Central memory CD8-positive, alpha-beta T cell (primary cell): ENCODE results near the gene C17orf58.
"Not testable (repeated sequence)": the region's sequence is repeated elsewhere in the genome, so short reads cannot be mapped to it uniquely, and the experiment has no call there.

Source experiments
- ATAC-seq: fragments of 150-1000 bp; cut with Tn5 transposase; replicated peaks from 2 replicates; pipeline ENCODE4 v1.10.0; 2022; ENCODE audit warnings: mild to moderate bottlenecking, moderate FRiP score, moderate number of reproducible peaks; ENCODE audit not compliant: poor library complexity, severe bottlenecking; ENCODE audit errors: extremely low read depth
- DNase-seq, 2 donors: peaks; one replicate each; pipeline ENCODE4 v3.0.0; 2021; ENCODE audit warnings: low spot score in 2 of 2
- H3K27ac Mint-ChIP-seq: one replicate; pipeline ENCODE4 v1.8.0; 2022; ENCODE audit warnings: low read depth, mild to moderate bottlenecking, moderate library complexity, mixed read lengths
- H3K27me3 Mint-ChIP-seq: one replicate; pipeline ENCODE4 v1.8.0; 2022; ENCODE audit warnings: mixed read lengths
- H3K36me3 Mint-ChIP-seq: one replicate; pipeline ENCODE4 v1.8.0; 2022; ENCODE audit warnings: mild to moderate bottlenecking, moderate library complexity, mixed read lengths; ENCODE audit not compliant: insufficient read depth
- H3K4me1 Mint-ChIP-seq: one replicate; pipeline ENCODE4 v1.8.0; 2022; ENCODE audit warnings: mixed read lengths
- H3K4me3 Mint-ChIP-seq: one replicate; pipeline ENCODE4 v1.8.0; 2022; ENCODE audit warnings: mild to moderate bottlenecking, moderate library complexity, mixed read lengths
- H3K9me3 Mint-ChIP-seq: one replicate; pipeline ENCODE4 v1.8.0; 2022; ENCODE audit warnings: mixed read lengths

The C17orf58 gene

DNA sequence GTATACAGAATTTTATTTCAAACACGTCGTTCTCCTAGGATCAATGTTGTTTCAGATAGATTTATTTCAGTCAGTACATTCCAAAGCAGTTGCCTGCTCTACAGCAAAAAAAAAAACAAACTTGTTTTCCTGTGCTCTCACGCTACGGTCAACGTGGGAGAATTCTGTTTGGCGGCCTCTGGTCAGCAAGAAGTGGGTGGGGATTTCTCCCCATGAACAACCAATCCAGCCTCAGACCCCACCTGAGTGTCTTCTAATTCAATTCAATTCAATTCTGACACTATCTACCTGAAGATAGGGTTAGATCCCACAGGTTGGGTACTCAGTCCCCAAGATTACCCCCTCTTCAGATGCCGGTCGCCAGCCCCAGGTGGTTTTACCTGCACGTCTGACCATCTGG lies 22.1 kb downstream of the C17orf58 start:
- ATAC-seq (no peak), DNase-seq (no peak)
- no peak overlapping the region for H3K27ac Mint-ChIP-seq
- H3K36me3 Mint-ChIP-seq = peaks cover 32% of the 10 kb centered on the region
- no peaks in the 10 kb centered on the region for H3K9me3 Mint-ChIP-seq
- no peaks in the 10 kb centered on the region for H3K4me1 Mint-ChIP-seq
- H3K27me3 Mint-ChIP-seq = no peaks in the 10 kb centered on the region
- H3K4me3 Mint-ChIP-seq = no peak overlapping the region

DNA sequence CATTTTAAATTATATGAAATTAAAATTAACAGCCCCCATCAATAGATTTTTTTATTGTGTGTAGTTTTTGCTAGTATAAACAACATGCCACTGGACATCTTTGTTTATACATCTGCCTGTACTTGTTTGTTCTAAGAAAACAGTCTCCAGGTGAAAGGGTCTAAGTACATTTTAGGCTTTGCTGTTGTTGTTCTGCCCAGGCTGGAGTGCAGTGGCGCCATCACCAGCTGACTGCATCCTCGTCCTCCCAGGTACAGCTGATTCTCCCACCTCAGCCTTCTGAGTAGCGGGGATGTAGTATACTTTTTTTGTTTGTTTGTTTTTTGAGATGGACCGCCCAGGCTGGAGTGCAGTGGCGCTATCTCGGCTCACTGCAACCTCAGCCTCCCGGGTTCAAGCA lies 25.5 kb downstream of the C17orf58 start:
- Mint-ChIP-seq H3K4me1 (no peaks in the 10 kb centered on the region), H3K9me3 (no peaks in the 10 kb centered on the region), H3K36me3 (peaks cover 35% of the 10 kb centered on the region), H3K27me3 (no peaks in the 10 kb centered on the region), H3K27ac (no peak overlapping the region), H3K4me3 (no peak overlapping the region)
- ATAC-seq (no peak), DNase-seq (no peak)

DNA sequence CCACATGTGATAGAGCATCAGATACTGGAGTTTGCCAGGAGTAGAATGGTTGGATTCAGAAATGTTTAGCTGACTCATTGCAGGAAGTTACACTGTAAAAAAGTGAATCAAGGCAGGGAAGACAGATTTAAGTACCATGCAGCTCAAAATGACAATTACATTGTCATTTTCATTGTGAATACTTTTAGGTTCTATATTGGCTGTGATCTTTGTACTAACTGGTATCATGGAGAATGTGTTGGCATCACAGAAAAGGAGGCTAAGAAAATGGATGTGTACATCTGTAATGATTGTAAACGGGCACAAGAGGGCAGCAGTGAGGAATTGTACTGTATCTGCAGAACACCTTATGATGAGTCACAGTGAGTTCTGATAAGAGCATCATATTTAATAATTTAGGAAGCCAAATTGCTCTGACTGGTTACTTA lies 33.1 kb downstream of the C17orf58 start:
- H3K27ac Mint-ChIP-seq, H3K4me1 Mint-ChIP-seq, H3K27me3 Mint-ChIP-seq, H3K9me3 Mint-ChIP-seq, H3K4me3 Mint-ChIP-seq: not testable (repeated sequence)
- H3K36me3 Mint-ChIP-seq = peaks cover 54% of the 10 kb centered on the region
- peak; percentile 43 to 58 for DNase-seq
- ATAC-seq = peak; percentile 82

DNA sequence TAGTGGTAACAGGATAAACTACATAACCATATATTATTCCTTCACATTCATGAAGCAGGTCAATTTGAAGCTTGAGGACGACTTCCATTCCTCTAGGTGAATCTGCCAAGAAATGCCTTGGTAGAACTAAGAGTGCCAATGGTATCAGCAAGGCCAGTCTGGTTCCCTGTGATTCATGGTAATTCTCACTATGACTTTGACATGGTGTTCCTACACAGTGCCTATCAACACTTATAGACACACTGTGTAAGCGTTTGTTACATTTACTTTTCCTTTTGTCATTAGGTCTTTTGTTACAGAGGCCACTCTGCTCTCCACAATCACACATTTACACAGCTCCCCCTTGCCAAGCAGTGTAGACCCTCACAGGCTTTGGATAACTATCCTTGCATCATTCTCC lies 34.1 kb downstream of the C17orf58 start:
- H3K27ac Mint-ChIP-seq, H3K4me1 Mint-ChIP-seq, DNase-seq, H3K4me3 Mint-ChIP-seq, H3K9me3 Mint-ChIP-seq, ATAC-seq, H3K27me3 Mint-ChIP-seq: not testable (repeated sequence)
- peaks cover 55% of the 10 kb centered on the region for H3K36me3 Mint-ChIP-seq

DNA sequence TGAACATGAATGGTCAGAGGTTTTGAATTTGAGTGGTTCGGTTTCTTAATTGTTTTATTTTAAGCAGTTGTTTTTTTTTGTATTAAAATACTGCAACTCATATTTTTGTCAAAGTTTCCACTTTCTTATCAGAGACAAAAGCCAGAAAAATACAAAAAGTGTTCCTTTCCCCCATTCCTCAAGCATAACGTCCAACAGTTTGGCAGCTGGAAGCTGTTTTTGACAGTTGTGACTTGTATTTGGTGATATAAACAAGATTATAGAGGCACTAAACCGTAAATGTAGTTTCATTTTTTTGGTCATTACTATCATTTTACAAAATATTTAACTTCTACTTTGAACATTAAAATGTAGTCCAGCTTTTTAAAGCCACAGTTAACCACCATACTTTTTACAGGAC lies 36.0 kb downstream of the C17orf58 start:
- not testable (repeated sequence) for ATAC-seq, H3K4me3 Mint-ChIP-seq, H3K27me3 Mint-ChIP-seq, H3K4me1 Mint-ChIP-seq, H3K9me3 Mint-ChIP-seq, H3K27ac Mint-ChIP-seq, DNase-seq
- peaks cover 54% of the 10 kb centered on the region for H3K36me3 Mint-ChIP-seq

DNA sequence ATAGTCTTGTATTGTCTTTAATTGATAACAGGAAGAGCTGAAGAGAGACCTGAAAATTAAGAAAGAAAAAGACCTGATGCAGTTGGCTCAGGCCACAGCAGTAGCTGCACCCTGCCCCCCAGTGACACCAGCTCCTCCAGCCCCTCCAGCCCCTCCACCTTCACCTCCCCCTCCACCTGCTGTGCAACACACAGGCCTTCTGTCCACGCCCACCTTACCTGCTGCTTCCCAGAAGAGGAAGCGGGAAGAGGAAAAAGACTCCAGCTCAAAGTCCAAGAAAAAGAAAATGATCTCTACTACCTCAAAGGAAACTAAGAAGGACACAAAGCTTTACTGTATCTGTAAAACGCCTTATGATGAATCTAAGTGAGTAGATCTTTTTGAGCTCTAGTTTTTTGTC lies 36.8 kb downstream of the C17orf58 start:
- no peak for ATAC-seq
- Mint-ChIP-seq H3K36me3 (peaks cover 50% of the 10 kb centered on the region), H3K4me1 (peaks cover 4% of the 10 kb centered on the region), H3K27ac (no peak overlapping the region), H3K4me3 (no peak overlapping the region), H3K9me3 (no peaks in the 10 kb centered on the region), H3K27me3 (no peaks in the 10 kb centered on the region)
- DNase-seq = no peak

DNA sequence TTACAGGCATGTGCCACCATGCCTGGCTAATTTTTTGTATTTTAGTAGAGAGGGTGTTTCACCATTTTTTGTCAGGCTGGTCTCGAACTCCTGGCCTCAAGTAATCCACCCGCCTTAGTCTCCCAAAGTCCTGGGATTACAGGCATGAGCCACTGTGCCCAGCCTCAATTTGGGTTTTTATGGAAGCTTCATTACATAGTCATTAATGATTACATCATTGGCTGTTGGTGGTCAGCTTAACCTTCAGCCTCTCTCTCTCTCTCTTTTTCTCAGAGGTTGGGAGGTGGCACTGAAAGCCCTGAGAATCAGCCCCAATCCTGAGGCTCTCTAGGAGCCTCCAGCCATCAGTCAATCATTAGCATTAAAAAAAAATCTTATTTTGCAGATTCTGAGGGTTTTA lies 45.3 kb downstream of the C17orf58 start:
- H3K36me3 Mint-ChIP-seq = peaks cover 59% of the 10 kb centered on the region
- H3K9me3 Mint-ChIP-seq = no peaks in the 10 kb centered on the region
- H3K27ac Mint-ChIP-seq = no peak overlapping the region
- H3K4me3 Mint-ChIP-seq = no peak overlapping the region
- no peaks in the 10 kb centered on the region for H3K27me3 Mint-ChIP-seq
- no peak for ATAC-seq
- no peak for DNase-seq
- H3K4me1 Mint-ChIP-seq = no peaks in the 10 kb centered on the region

DNA sequence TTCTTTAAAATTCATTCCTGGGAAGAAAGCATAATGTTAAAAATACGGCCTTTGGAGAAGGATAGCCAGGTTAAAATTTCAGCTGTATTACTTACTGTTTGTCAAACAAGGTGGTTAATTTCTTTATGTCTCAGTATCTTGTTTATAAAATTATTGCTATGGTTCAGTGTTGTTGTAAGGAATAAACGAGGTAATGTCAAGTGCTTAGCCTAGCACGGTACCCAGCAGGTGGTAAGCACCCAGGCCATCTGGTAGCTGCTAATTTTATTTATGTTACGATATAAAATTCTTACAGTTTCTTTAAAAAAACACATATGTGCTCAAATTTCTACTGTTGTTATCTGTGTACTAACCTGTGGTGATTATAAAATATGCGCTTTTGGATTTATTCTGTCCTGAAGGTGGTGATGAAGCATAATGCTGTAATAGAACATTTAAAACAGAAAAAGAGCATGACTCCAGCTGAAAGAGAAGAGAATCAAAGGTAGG lies 48.9 kb downstream of the C17orf58 start:
- no peaks in the 10 kb centered on the region for H3K27me3 Mint-ChIP-seq
- DNase-seq (no peak), ATAC-seq (no peak)
- peaks cover 63% of the 10 kb centered on the region for H3K36me3 Mint-ChIP-seq
- peak overlapping the region; percentile 54 for H3K27ac Mint-ChIP-seq
- H3K9me3 Mint-ChIP-seq = no peaks in the 10 kb centered on the region
- H3K4me3 Mint-ChIP-seq = no peak overlapping the region
- H3K4me1 Mint-ChIP-seq = peaks cover 5% of the 10 kb centered on the region

DNA sequence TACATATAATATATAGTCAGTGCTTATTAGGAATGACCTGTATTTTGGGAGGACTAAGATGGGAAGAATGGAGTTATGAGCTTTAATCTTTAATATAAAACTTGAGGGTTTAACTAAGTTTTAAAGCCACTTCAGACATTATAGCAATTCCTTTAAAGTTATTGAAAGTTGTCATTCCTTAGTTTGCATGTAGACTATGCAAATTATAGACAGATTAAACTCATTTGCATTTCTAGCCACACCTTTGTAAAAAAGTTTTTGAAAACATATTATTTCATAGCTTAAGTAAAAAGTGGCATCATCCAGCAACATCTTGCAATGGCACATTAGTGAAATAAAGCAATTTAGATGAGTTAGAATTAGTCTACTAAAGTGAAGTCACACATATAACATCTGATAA lies 49.8 kb downstream of the C17orf58 start:
- DNase-seq = no peak
- Mint-ChIP-seq H3K27me3 (no peaks in the 10 kb centered on the region), H3K4me1 (peaks cover 5% of the 10 kb centered on the region), H3K4me3 (no peak overlapping the region), H3K9me3 (no peaks in the 10 kb centered on the region), H3K36me3 (peaks cover 61% of the 10 kb centered on the region), H3K27ac (no peak overlapping the region)
- no peak for ATAC-seq

DNA sequence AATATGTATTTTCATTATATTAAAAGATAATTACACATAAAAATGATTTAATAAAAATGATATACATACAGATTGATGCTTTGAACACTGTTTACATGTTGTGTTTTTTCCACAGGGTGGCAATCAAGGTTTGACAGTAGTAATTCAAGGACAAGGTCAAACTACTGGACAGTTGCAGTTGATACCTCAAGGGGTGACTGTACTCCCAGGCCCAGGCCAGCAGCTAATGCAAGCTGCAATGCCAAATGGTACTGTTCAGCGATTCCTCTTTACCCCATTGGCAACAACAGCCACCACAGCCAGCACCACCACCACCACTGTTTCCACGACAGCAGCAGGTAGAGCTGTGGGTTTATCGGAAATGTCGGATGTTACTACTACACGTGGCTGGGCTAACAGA lies 52.2 kb downstream of the C17orf58 start:
- ATAC-seq (no peak), DNase-seq (no peak)
- no peak overlapping the region for H3K27ac Mint-ChIP-seq
- no peak overlapping the region for H3K4me3 Mint-ChIP-seq
- peaks cover 61% of the 10 kb centered on the region for H3K36me3 Mint-ChIP-seq
- H3K9me3 Mint-ChIP-seq = no peaks in the 10 kb centered on the region
- H3K27me3 Mint-ChIP-seq = no peaks in the 10 kb centered on the region
- H3K4me1 Mint-ChIP-seq = peaks cover 5% of the 10 kb centered on the region

DNA sequence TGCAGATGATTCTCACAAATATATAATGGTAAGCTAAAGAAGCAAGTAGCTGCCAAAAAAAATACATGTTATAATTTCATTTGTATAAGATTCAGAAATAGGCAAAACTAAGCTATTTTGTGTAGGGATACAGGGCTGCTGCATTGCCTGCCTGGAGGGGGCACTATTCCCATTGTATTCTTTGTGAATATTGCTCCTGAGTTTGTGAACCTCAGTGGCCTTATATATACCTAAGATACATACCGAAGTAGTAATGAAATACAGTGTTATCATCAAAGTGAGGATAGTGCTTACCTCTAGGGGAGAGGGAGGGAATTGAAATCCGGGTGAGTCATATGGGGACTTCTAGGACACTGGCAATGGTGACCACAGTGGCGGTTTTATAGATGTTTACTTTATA lies 53.5 kb downstream of the C17orf58 start:
- peaks cover 5% of the 10 kb centered on the region for H3K4me1 Mint-ChIP-seq
- H3K27me3 Mint-ChIP-seq = no peaks in the 10 kb centered on the region
- no peaks in the 10 kb centered on the region for H3K9me3 Mint-ChIP-seq
- H3K27ac Mint-ChIP-seq = no peak overlapping the region
- peaks cover 56% of the 10 kb centered on the region for H3K36me3 Mint-ChIP-seq
- ATAC-seq = no peak
- H3K4me3 Mint-ChIP-seq = no peak overlapping the region
- no peak for DNase-seq
